ENCODE data around the gene CISD1.

The CISD1 gene

GRCh38 chr10:58243269-58243668, 25.7 kb upstream of the CISD1 start:
- TF ChIP-seq TAF1 (IDR thresholded peaks at IDR 0.05; ENCODE audit: borderline replicate concordance, insufficient read depth, low read length) (no peak), POLR2AphosphoS5 (IDR thresholded peaks at IDR 0.05; ENCODE audit: low read depth, low read length) (no peak), FOXP2 (optimal IDR thresholded peaks at IDR 0.05; ENCODE audit: borderline replicate concordance, extremely low read depth, extremely low read length, insufficient read depth) (no peak), SIN3A (IDR thresholded peaks at IDR 0.05; ENCODE audit: borderline replicate concordance, insufficient read depth, low read length) (no peak)
- TF ChIP-seq, protein P1, sequence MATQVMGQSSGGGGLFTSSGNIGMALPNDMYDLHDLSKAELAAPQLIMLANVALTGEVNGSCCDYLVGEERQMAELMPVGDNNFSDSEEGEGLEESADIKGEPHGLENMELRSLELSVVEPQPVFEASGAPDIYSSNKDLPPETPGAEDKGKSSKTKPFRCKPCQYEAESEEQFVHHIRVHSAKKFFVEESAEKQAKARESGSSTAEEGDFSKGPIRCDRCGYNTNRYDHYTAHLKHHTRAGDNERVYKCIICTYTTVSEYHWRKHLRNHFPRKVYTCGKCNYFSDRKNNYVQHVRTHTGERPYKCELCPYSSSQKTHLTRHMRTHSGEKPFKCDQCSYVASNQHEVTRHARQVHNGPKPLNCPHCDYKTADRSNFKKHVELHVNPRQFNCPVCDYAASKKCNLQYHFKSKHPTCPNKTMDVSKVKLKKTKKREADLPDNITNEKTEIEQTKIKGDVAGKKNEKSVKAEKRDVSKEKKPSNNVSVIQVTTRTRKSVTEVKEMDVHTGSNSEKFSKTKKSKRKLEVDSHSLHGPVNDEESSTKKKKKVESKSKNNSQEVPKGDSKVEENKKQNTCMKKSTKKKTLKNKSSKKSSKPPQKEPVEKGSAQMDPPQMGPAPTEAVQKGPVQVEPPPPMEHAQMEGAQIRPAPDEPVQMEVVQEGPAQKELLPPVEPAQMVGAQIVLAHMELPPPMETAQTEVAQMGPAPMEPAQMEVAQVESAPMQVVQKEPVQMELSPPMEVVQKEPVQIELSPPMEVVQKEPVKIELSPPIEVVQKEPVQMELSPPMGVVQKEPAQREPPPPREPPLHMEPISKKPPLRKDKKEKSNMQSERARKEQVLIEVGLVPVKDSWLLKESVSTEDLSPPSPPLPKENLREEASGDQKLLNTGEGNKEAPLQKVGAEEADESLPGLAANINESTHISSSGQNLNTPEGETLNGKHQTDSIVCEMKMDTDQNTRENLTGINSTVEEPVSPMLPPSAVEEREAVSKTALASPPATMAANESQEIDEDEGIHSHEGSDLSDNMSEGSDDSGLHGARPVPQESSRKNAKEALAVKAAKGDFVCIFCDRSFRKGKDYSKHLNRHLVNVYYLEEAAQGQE (IDR thresholded peaks at IDR 0.05; ENCODE audit: insufficient read depth in 1 of 2, low read depth in 2 of 2, low read length in 2 of 2), result no peak

GRCh38 chr10:58253184-58253583, 15.8 kb upstream of the CISD1 start:
- TF ChIP-seq FOXP2 (optimal IDR thresholded peaks at IDR 0.05; ENCODE audit: borderline replicate concordance, extremely low read depth, extremely low read length, insufficient read depth) (no peak), SIN3A (IDR thresholded peaks at IDR 0.05; ENCODE audit: borderline replicate concordance, insufficient read depth, low read length) (no peak), POLR2AphosphoS5 (IDR thresholded peaks at IDR 0.05; ENCODE audit: low read depth, low read length) (no peak), TAF1 (IDR thresholded peaks at IDR 0.05; ENCODE audit: borderline replicate concordance, insufficient read depth, low read length) (no peak)
- TF ChIP-seq, protein P1 (IDR thresholded peaks at IDR 0.05; ENCODE audit: insufficient read depth in 1 of 2, low read depth in 2 of 2, low read length in 2 of 2), result no peak

- TF ChIP-seq SIN3A (IDR thresholded peaks at IDR 0.05; ENCODE audit: borderline replicate concordance, insufficient read depth, low read length), result no peak
- TF ChIP-seq, protein P1 (IDR thresholded peaks at IDR 0.05; ENCODE audit: insufficient read depth in 1 of 2, low read depth in 2 of 2, low read length in 2 of 2), result no peak
- TF ChIP-seq POLR2AphosphoS5 (IDR thresholded peaks at IDR 0.05; ENCODE audit: low read depth, low read length), result no peak
- TF ChIP-seq FOXP2 (optimal IDR thresholded peaks at IDR 0.05; ENCODE audit: borderline replicate concordance, extremely low read depth, extremely low read length, insufficient read depth), result no peak
- TF ChIP-seq TAF1 (IDR thresholded peaks at IDR 0.05; ENCODE audit: borderline replicate concordance, insufficient read depth, low read length), result no peak
Observed at GRCh38 chr10:58254644-58255043, 14.3 kb upstream of the CISD1 start.

- TF ChIP-seq TAF1 (IDR thresholded peaks at IDR 0.05; ENCODE audit: borderline replicate concordance, insufficient read depth, low read length) (no peak), FOXP2 (optimal IDR thresholded peaks at IDR 0.05; ENCODE audit: borderline replicate concordance, extremely low read depth, extremely low read length, insufficient read depth) (no peak), SIN3A (IDR thresholded peaks at IDR 0.05; ENCODE audit: borderline replicate concordance, insufficient read depth, low read length) (no peak), POLR2AphosphoS5 (IDR thresholded peaks at IDR 0.05; ENCODE audit: low read depth, low read length) (no peak)
- TF ChIP-seq, protein P1 (IDR thresholded peaks at IDR 0.05; ENCODE audit: insufficient read depth in 1 of 2, low read depth in 2 of 2, low read length in 2 of 2), result no peak
Observed at GRCh38 chr10:58258977-58259692, 9.8 kb upstream of the CISD1 start.
